Heart left ventricle (tissue), 13 donors: ENCODE measurements around the gene CACNB4.

Experiments
- POLR2A ChIP-seq, 2 donors: fragments of 450-650 bp; IDR thresholded peaks; one replicate each; pipeline ENCODE4 v1.6.1; 2017; ENCODE audit warnings: antibody characterized with exemption in 2 of 2, mild to moderate bottlenecking in 2 of 2, moderate library complexity in 2 of 2
- TF ChIP-seq, protein P1 (sequence below), 12 donors: fragments of 200-600 bp; sonication (generic) in 4 of 12; IDR thresholded peaks; one replicate each; pipeline versions ENCODE4 v1.5.0 to v1.8.0; 2018 to 2022; ENCODE audit warnings: antibody characterized with exemption in 12 of 12, mild to moderate bottlenecking in 5 of 12
- donor health status: ischemic (EF 13 %, LVEDD 7.1; RV severe dilation, severe dysfunction).
- donor health status: DM: no; HTN: yes; CAD: no.
- donor health status: DM: no; HTN: no; CAD: no.
- donor health status: ischemic (EF 25% LVEDD 6.9; RV normal size, moderate dysfunction).
- donor health status: ischemic (EF 25% LVEDD 5.7; RV mildly dilated, moderate dysfunction).
- donor health status: ischemic (EF 35%, LVEDD 5.7; RV mildly dilated, moderate dysfunction).
- donor health status: nonischemic (EF 11% LVEDD 7.7; RV severe dilation, severe dysfunction).
- donor health status: DM: yes; HTN: yes; CAD: no.
- donor health status: PGD.
- donor health status: ischemic (EF 29% LVEDD 5.4; RV normal size, mild dysfunction).
- donor health status: nonischemic (EF 23%, LVEDD 6.1; RV moderate dilation, normal function).

DNA sequence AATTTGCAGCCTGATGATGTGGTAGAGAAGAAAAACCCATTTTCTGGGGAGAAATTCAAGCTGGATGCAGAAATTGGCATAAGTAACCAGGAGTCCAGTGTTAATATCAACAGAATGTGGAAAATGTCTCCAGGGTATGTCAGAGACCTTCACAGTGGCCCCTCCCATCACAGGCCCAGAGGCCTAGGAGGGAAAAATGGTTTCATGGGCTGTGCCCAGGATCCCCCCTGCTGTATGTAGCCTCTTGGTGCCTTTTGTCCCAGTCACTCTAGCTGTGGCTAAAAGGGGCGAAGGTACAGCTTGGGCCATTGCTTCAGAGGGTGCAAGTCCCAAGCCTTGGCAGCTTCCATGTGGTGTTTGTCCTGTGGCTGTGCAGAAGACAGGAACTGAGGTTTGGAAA lies 40.2 kb downstream of the CACNB4 start:
- TF ChIP-seq, protein P1, sequence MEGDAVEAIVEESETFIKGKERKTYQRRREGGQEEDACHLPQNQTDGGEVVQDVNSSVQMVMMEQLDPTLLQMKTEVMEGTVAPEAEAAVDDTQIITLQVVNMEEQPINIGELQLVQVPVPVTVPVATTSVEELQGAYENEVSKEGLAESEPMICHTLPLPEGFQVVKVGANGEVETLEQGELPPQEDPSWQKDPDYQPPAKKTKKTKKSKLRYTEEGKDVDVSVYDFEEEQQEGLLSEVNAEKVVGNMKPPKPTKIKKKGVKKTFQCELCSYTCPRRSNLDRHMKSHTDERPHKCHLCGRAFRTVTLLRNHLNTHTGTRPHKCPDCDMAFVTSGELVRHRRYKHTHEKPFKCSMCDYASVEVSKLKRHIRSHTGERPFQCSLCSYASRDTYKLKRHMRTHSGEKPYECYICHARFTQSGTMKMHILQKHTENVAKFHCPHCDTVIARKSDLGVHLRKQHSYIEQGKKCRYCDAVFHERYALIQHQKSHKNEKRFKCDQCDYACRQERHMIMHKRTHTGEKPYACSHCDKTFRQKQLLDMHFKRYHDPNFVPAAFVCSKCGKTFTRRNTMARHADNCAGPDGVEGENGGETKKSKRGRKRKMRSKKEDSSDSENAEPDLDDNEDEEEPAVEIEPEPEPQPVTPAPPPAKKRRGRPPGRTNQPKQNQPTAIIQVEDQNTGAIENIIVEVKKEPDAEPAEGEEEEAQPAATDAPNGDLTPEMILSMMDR (IDR thresholded peaks at IDR 0.05): no peak
- no peak for TF ChIP-seq POLR2A (IDR thresholded peaks at IDR 0.05)
